22Rv1 (cell line): ENCODE measurements around the gene SH3RF2.
"Not testable (repeated sequence)": the region's sequence is repeated elsewhere in the genome, so short reads cannot be mapped to it uniquely, and the experiment has no call there.

Source experiments
- CTCF ChIP-seq: fragments of 450-650 bp; IDR thresholded peaks from 2 replicates; pipeline ENCODE4 v1.5.1; 2017; ENCODE audit warnings: mild to moderate bottlenecking
- ZFX ChIP-seq: fragments of 450-650 bp; IDR thresholded peaks from 2 replicates; pipeline ENCODE4 v1.6.1; 2017; ENCODE audit warnings: antibody characterized with exemption, borderline replicate concordance

GRCh38 chr5:145891378-145891777 lies 45.0 kb upstream of the SH3RF2 start:
- TF ChIP-seq CTCF, ZFX: not testable (repeated sequence)
